ENCODE results near the gene TADA2B.

GRCh38 chr4:7052313-7052712, 9.1 kb downstream of the TADA2B start:
- TF ChIP-seq CTCF (IDR thresholded peaks at IDR 0.05; ENCODE audit: poor library complexity) = no peak
- no peak for TF ChIP-seq EZH2 (IDR thresholded peaks at IDR 0.05; ENCODE audit: borderline replicate concordance)

All from hepatocyte (in vitro differentiated cells).